GM18519 (cell line): ENCODE data around the gene LTBP2.

Experiments
- ATAC-seq: cut with Tn5 transposase; IDR thresholded peaks from one replicate; pipeline ENCODE4 v1.9.1; 2021; ENCODE audit warnings: mild to moderate bottlenecking, moderate library complexity; ENCODE audit not compliant: unreplicated experiment, low FRiP score

LTBP2 gene

DNA sequence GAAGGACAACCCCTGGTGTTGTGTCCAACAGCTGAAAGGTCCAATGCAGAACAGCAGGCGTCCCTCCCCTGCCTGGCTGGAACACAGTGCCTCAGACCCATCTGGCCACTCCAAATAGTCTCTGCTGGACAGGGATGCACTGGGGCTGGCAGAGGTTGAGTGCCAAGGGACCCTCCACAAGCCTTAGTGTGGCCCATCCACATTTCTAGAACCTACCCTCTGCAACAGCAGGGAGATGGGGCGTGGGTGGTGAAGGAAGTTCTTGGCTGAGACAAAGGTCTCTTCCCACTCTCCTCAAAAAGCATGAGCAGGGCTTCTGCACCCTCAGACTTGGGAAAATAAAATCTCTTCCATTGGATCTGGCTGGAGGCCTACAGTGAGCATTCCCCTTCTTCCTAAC lies 36.5 kb downstream of the LTBP2 start:
- no peak for ATAC-seq

DNA sequence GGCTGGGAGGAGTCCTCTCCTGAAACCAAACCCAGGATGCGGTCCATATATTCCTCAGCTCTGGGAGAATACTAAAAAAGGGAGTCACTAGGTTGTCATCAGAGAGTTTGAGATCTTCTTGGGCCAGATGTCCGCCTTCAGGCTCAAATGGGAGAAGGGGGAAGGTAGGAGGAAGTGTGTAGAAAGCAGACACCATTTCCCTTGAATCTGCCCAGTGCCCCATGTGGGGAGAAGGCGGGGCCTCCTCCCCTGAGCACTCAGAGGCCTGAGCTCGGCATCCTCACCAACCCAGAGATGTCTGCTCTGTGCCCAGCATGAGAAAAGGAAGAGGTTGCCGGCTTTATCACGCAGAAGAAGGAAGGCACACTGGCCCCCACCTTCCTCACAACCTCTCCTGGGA lies 37.3 kb downstream of the LTBP2 start:
- no peak for ATAC-seq

DNA sequence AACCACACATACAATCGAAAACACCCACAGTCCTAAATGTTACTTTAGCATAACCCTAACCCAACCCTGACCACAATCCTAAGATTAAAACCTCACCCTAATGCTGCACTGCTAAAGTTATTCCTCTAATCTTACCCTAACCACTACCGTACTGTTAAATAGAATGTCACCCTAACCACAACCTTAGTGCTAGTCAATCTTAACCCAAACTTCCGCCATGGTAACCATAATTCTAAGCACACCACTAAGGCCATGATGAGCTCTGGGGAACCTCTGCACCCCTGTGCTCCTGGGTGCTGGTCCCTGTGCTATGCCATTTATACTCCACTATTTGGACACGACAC lies 38.0 kb downstream of the LTBP2 start:
- no peak for ATAC-seq

DNA sequence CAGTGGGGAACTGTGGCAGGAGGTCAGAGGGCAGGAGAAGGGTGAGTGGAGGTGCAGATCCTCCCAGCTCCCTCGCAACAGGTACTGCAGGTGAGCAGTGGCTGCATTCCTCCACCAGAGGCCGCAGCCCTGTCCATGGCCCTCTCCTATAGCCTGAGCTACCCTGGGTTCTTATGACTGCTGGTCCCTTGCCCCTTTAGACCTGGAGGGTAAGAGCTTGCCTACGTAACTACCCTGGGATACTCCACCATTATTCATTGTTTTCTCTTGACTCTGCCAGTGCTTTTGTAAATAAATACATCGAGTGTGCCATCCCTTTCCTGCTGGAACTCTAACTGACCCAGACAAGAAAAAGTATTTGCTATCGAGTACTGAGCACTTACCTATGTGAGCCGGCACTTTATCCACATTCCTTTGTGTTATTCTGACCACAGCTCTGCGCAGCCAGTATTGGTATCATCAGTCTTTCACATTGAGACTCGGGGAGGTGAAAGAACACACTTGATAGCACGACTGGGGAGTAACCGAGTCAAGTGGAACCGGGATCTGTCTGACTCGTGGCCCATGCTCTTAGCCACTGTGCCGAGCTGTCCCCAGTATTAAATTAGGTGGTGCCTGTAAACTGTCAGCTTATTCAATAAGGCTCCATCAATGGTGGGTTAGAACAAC lies 38.5 kb downstream of the LTBP2 start:
- ATAC-seq: no peak

DNA sequence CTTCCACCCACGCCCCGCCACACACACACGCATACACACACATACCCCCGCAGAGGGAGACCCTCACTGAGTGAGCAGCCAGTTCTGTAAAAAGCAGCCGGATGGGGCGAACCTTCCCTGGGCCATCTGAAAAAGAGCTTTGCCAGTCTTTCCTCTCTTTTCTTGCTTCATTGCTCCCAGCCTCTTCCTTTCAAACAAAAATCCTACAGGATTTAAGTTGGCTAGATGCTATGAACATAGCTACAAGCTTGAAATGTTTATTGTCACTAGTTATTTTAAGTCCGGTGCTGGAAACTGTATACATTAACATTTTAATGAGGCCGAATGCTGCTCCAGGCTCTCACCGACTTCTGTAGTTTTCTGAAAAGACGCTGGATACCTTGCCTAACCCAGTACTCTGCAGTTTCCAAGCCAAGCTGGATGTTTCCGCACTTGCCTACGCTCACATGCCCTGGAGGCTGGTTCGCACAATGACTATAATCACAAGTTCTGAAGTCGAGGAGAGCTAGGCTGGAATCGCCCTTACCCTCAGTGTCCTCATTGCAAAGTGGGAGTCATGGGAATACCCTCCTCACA lies 39.2 kb downstream of the LTBP2 start:
- ATAC-seq: no peak

DNA sequence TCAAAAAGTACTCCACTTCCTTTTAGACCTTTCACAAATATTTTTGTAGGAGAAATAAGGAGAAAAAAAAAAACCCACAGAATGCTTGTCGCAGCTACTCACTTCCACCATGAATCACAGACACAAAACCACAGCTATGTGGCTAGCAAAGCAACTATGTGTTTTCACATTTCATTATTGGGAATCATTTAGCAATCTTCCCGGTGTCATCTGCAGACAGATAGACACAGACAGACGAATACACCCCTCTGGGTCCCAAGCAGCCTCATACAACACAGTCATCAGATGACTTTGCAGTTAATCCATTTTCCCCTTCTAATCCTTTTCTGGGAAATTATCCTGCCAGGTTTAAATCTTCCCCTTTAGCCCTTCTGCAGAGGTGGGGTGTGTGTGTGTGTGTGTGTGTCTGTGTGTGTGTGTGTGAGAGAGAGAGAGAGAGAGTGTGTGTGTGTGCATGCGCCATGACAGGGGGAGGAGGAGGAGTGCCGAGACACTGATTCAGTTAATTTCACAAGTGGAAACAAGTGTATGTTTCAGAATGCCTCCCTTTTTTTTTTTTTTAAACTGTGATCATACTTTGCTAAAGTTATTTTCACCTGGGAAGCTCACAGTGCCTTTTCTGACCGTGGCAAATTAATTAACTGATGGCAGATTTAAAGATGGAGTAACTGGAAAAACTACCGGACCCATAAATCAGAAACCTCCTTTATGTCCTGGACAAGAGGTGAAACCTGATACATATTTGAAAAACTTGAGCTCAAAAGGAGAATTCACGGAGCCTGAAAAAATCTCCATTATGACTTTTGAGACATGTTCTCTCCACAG lies 39.9 kb downstream of the LTBP2 start:
- ATAC-seq: no peak

DNA sequence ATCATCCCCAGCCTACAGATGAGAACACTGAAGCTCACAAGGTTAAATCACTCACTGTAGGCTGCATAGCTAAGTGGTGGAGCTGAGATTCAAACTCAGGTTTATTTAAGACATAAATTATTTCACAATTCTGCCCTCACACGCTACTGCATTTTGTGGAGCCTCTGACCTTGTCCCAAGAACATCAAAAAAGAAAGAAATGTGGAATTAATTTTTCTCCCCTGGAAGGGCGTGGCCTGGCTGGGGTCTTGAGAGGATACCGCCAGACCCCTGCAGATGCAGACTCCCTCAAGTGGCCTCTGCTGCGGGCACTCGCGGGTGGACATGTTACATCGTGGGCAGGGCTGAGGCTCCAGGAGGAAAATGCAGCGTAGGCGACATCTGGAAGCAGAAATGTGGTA lies 40.6 kb downstream of the LTBP2 start:
- no peak for ATAC-seq

DNA sequence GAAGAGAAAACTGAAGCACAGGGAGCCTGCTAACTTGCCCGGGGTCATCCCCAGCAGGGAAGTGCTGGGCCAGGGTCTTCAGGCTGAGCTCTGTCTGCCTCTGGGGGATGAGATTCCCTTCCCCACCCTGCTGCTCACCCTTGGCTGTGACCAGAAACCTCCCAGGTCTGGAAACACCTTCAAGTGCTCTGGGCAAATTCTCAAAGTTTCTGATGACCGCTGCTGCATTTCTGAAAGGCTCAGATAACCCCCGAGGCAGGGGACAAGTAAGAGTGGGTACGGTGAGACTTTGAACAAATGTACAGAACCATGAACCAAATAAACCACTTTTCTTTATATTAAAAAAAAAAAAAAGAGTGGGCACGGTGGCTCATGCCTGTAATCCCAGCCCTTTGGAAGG lies 41.3 kb downstream of the LTBP2 start:
- no peak for ATAC-seq

DNA sequence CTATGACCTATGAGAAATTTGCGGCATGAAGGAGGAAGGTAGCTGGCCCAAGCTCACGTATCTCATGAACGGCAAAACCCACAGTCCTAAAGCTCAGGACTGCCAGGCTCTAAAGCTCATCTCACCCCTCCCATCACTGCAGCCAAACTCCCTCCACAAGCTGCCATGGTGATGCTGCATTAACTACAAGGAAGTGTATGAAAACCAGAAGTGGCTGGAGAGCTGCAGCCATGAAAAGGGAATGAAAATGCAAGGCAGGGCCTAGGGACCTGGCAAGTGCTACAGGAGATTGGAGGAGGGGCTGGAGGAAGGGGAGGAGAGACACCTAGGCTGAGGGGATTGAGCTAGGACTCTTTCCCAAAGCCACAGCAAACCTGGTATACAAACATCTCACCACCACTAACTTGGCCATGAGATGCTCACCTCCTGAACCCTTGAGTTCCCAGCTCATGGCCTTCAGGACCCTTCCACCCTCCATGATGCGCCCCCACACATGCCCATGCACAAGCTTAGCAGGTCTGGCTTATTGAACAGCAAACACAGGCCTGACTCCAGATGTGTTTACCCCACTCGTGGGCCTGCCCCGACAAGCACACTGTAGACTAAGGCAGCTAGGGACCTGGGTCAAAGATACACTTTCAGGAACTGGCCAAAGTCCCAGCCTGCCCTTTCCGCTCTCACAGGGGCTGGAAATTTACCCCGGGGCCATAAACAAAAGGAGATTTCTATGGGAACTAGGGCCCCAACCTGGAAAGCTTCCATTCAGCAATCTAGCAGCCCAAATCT lies 42.0 kb downstream of the LTBP2 start:
- no peak for ATAC-seq

DNA sequence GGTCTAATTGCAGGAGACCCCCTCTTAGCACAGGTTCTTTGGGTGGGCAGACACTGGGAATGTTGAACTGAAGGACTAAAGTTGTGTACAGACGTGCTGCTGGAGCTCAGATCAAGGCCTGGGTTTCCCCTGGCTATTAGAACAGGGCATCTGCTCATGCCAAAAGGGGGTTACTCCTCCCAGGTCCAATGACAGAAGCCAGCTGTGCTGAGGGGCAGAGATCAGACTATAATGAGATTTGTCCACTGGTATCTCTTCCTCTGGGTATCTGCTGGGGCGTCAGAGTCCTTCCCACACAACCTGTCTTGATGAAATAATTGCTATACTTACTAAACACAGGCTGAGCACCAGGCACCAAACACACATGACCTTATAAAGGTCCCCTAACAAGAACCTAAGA lies 42.6 kb downstream of the LTBP2 start:
- no peak for ATAC-seq

DNA sequence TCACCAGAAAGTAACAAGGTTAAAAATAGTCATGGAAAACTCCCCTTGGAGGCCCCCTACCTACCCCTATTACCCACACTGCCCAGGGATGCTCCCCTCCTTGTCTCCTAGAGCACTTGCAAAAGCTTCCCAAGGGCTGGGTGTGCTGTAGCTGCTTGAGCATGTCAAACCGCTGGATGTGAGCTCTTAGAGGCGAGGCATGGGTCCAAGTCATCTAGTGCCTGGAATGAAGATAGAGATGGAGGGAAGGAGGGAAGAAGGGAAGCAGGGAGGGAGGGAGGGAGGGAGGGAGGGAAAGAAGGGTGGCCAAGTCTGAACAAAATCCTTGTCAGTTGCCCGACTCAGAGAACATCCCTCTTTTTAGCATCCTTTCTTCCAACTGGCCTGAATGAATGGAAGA lies 43.1 kb downstream of the LTBP2 start:
- ATAC-seq: no peak

DNA sequence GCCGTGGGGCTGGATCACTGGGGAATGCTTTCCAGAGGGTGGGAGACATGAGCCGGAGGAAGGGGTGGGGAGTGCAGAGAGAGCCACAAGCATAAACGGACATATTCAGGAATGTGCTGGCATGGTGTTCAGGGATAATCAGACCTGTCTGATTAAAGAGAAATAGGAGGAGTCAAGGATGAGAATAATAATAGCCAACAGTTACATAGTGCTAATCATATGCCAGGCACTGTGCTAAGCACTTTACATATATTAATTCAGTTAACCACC lies 43.7 kb downstream of the LTBP2 start:
- ATAC-seq: no peak

DNA sequence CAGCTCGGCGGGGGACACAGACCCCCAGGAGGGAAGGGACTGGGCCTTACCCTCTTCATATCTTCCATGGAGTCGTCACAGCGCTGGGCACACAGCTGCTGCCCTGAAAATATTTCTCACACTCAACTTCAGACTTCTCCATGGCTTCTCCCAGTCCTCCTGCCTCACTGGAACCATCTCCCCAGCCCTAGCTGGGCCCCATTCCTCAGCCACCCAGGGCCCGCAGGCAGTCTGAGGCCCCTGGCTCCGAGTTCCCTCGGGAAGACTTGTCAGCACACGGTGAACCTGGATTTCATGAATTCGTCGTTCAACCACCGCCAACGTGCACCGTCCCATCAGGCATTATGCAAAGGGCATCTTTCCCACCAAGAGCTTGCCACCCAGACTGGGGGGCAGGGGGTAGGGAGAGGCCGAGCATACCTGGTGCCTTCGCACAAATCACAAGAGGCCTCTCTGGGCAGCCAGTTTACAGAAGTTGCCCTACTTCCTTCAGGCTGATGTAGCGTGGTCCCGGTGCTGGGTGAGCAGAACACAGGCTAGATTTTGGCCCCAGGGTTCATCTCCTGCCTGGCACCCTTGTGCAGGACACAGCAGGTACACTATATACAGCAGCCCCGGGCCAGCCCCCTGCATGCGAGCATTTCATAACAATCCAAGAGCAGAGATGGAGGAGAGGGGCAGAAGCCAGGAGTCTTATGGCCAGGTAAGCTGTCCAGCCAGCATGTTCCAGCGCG lies 44.2 kb downstream of the LTBP2 start:
- ATAC-seq: no peak

DNA sequence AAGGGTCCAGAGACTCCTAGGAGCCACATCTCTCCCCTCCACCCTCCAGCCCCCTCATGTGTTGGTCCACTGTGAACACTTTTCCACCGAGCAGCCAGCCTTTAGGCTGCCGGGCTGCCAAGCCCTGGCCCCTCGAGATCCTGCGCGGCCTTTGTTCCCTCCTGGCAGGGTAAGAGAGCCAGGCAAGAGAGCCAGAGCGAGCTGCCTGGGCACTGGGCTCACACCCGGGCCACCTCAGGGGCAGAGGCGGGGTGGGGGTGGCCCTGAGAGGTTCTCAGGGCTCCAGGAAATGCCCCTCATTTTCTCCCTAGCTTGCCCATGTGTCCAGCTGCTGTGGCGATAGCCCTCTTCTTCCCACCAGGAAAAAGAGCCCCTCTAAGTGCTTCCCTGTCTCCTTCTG lies 44.8 kb downstream of the LTBP2 start:
- no peak for ATAC-seq

DNA sequence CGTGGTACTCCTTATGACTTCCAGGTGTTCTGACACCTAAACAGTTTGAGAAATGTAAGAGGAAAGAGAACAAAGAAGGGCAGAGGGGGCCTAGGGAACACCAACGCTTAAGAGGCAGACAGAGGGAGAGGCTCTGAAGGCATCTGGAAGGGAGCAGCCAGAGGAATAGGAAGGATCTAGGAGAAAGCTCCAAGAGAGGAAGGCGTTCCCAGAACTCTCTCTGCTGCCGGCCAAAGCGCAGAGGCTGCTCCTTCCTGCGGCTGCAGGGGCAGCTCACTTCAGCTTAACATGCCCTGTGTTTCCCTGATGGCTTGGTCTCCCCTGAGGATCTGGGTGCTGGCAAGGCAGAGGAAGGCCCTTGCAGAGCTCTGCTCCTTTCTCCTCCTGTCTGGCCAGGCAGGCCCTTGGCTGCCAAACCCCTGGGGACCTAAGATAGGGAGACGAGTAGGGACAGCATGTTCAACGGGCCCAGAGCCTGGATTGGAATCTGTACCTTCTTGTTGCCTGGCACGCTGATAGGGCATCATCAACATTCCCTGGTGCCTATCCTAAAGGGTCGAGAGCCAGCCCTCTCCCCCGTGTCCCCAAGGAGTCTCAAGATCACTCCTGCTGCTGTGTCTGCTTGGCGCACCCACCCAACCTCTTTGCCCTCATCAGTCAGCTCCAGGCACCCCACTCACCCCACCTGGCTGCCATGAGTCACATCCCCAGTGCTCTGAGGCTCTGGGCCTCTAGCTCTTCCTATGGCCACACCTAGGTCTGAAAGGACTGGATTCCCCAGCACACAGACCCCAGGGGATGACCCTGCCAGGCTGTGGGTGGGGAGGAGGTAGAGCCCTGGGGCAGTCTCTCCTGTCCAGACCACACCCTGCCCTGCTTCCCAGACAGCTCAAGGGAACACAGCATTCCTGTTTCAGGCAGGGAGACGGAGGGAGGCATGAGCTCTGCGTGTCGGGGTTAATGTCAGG lies 45.6 kb downstream of the LTBP2 start:
- no peak for ATAC-seq

DNA sequence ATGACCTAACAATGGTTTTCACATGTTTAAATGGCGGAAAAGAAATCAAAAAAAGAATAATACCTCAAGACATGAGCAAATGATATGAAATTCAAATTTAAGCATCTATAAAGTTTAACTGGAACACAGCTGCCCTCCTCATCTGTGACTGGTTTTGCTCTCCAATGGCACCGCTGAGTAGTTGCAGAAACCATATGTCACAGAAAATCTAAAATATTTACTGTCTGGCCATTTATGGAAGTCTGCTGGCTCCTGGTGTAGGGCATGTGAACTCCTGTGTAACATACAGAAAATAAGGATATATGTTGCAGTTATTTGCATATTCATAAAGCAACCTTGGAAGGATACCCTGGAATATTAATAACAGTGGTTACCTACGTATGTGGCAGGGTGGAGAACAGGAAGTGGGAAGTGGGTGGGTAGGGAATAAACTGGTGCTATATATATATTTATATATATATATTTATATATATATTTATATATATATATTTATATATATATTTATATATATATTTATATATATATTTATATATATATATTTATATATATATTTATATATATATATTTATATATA lies 48.4 kb downstream of the LTBP2 start:
- no peak for ATAC-seq

DNA sequence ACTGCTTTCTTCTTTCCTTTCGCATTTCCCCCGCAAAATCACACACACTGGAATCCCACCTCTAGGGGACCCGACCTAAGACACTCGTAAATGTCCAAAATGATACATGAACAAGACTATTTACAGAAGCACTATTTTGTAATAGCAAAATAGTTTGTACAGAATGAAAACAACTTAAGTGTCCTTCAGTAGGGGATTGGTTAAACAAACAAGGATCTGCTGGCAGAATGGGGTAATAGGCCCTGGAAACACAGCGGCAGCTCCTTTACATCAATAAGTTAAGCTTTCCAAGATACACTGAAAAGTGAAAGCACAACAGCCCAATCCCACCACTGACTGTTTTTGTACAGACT lies 48.8 kb downstream of the LTBP2 start:
- no peak for ATAC-seq

DNA sequence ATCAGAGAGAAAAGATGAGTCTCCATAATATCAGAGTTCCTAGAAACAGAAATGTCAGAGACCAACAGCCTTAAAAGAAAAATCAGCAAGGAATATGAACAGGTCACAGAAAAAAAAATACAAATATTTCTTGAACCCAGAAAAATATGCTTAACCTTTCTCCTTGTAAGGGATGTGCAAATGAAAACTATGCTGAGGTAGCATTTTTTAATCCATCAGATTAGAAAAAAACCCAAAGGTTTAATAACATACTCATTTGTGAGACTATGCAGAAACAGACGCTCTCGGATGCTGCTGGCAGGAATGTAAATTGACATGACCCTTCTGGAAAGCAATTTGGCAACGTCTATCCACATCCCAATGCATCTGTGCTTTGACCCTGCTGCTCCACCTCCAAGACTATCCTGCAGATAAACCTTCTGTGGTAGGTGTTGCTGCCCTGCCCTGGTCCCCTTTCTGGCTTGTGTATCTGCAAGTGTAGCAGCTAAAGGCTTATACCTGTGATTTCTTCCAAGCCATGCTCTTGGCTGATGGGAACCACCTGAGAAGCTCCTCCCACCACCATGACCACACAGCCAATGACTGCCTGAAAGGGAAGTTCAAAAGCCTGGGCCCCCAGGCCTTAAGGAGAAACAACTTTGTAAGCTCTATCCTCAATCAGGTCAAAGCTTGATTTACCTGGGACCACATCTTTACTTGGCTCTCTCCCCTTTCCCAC lies 49.4 kb downstream of the LTBP2 start:
- ATAC-seq: no peak

DNA sequence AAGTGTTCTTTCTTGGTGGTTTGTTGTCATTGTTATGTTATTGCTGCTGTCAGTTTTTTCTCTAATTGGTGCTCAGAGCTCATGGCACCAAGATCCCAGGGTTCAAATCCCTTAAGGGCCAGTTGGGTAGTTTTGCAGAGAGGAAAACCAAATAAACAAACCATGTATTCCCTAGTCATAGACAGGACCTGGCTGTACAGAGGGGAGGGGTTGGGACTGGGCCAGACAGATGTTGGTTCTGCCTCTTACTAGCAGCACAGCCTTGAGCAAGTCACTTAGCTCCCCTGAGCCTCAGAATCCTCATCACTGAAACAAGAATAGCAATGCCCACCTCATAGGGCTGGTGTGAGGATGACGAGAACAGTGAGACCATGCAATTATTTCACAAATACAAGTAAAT lies 53.4 kb downstream of the LTBP2 start:
- ATAC-seq: no peak
